HG02981 (cell line): ENCODE data around the gene TRIP13.
"Not testable (repeated sequence)": the region's sequence is repeated elsewhere in the genome, so short reads cannot be mapped to it uniquely, and the experiment has no call there.

Experiments
- ATAC-seq: cut with Tn5 transposase; IDR thresholded peaks from one replicate; pipeline ENCODE4 v1.9.1; 2021; ENCODE audit warnings: mild to moderate bottlenecking, moderate library complexity; ENCODE audit not compliant: unreplicated experiment

TRIP13 gene

GRCh38 chr5:934381-934967 is 41.8 kb downstream of the TRIP13 start:
- ATAC-seq, result not testable (repeated sequence)

GRCh38 chr5:935510-936084 is 42.9 kb downstream of the TRIP13 start:
- no peak for ATAC-seq

- no peak for ATAC-seq
Observed at GRCh38 chr5:936149-937144, 43.8 kb downstream of the TRIP13 start.

- ATAC-seq, result no peak
Observed at GRCh38 chr5:937151-937924, 44.7 kb downstream of the TRIP13 start.

- no peak for ATAC-seq
Observed at GRCh38 chr5:939368-939767, 46.7 kb downstream of the TRIP13 start.

GRCh38 chr5:940741-941140 is 48.1 kb downstream of the TRIP13 start:
- not testable (repeated sequence) for ATAC-seq

- ATAC-seq, result no peak
Observed at GRCh38 chr5:943201-943917, 50.7 kb downstream of the TRIP13 start.

GRCh38 chr5:943918-944620 is 51.4 kb downstream of the TRIP13 start:
- no peak for ATAC-seq

GRCh38 chr5:944621-944927 is 51.9 kb downstream of the TRIP13 start:
- ATAC-seq, result no peak

- no peak for ATAC-seq
Observed at GRCh38 chr5:944992-945685, 52.5 kb downstream of the TRIP13 start.

GRCh38 chr5:945691-946551 is 53.2 kb downstream of the TRIP13 start:
- ATAC-seq, result no peak

GRCh38 chr5:946720-947625 is 54.3 kb downstream of the TRIP13 start:
- no peak for ATAC-seq

GRCh38 chr5:947626-948471 is 55.2 kb downstream of the TRIP13 start:
- no peak for ATAC-seq

GRCh38 chr5:948472-949274 is 56.0 kb downstream of the TRIP13 start:
- no peak for ATAC-seq

- ATAC-seq, result no peak
Observed at GRCh38 chr5:949275-949543, 56.5 kb downstream of the TRIP13 start.
